NCI-H2107 (cell line): ENCODE results near the gene ABL1.
"Not testable (repeated sequence)": the region's sequence is repeated elsewhere in the genome, so short reads cannot be mapped to it uniquely, and the experiment has no call there.

Experiments
- DNase-seq: peaks from one replicate; lab custom pipeline; 2025; lab: John Stamatoyannopoulos, UW

Gene ABL1

GRCh38 chr9:130904070-130905044 lies 69.3 kb downstream of the ABL1 start:
- DNase-seq, result no peak

GRCh38 chr9:130905125-130905901 lies 70.3 kb downstream of the ABL1 start:
- no peak for DNase-seq

- no peak for DNase-seq
These were observed 71.1 kb downstream of the ABL1 start for GRCh38 chr9:130905902-130906734.

- no peak for DNase-seq
These were observed 71.8 kb downstream of the ABL1 start for GRCh38 chr9:130906735-130907416.

- DNase-seq, result no peak
These were observed 73.3 kb downstream of the ABL1 start for GRCh38 chr9:130908146-130908877.

GRCh38 chr9:130908878-130909355 lies 73.9 kb downstream of the ABL1 start:
- no peak for DNase-seq

GRCh38 chr9:130910041-130910440 lies 75.0 kb downstream of the ABL1 start:
- DNase-seq, result not testable (repeated sequence)

- not testable (repeated sequence) for DNase-seq
These were observed 75.6 kb downstream of the ABL1 start for GRCh38 chr9:130910670-130911069.

GRCh38 chr9:130911254-130912049 lies 76.4 kb downstream of the ABL1 start:
- no peak for DNase-seq

GRCh38 chr9:130912932-130913598 lies 78.0 kb downstream of the ABL1 start:
- DNase-seq, result no peak

GRCh38 chr9:130913599-130914416 lies 78.8 kb downstream of the ABL1 start:
- DNase-seq, result no peak

- DNase-seq, result no peak
These were observed 79.5 kb downstream of the ABL1 start for GRCh38 chr9:130914417-130915095.

- DNase-seq, result no peak
These were observed 80.0 kb downstream of the ABL1 start for GRCh38 chr9:130915096-130915447.

- no peak for DNase-seq
These were observed 82.3 kb downstream of the ABL1 start for GRCh38 chr9:130917168-130917960.

GRCh38 chr9:130918101-130918825 lies 83.2 kb downstream of the ABL1 start:
- no peak for DNase-seq
